K562 (cell line): ENCODE results near the gene RAB2B. TPM values are rescaled to one million over a fixed set of nuclear protein-coding genes. Genes with fewer than 3 reads are reported as not detected.

Source experiments
- CCNT2 ChIP-seq: IDR thresholded peaks from 2 replicates; pipeline ENCODE4 v1.6.1; 2011; ENCODE audit warnings: borderline replicate concordance, low read depth, mild to moderate bottlenecking, moderate library complexity, mixed read lengths, low read length; ENCODE audit not compliant: insufficient read length; ENCODE audit errors: extremely low read depth
- DPF2 ChIP-seq: fragments of 450-650 bp; IDR thresholded peaks from 2 replicates; pipeline ENCODE4 v1.6.1; 2016
- EGR1 ChIP-seq: fragments of 450-650 bp; conservative IDR thresholded peaks from 2 replicates; pipeline ENCODE4 v1.6.1; 2017; ENCODE audit warnings: mild to moderate bottlenecking
- EP400 ChIP-seq: fragments of 450-650 bp; IDR thresholded peaks from 2 replicates; pipeline ENCODE4 v1.6.1; 2017; ENCODE audit warnings: antibody characterized with exemption, mild to moderate bottlenecking, moderate library complexity
- FOXK2 ChIP-seq, 2 experiments: fragments of 450-650 bp; IDR thresholded peaks in 1 of 2; conservative IDR thresholded peaks in 1 of 2; 2 replicates each; pipeline ENCODE4 v1.6.1; 2016; ENCODE audit warnings: low read depth in 2 of 2, mild to moderate bottlenecking in 1 of 2
- POLR2A ChIP-seq: fragments of 450-650 bp; conservative IDR thresholded peaks from 2 replicates; pipeline ENCODE4 v1.6.1; 2016
- RBM14 ChIP-seq: fragments of 200-400 bp; formaldehyde crosslinking; IDR thresholded peaks from 2 replicates; pipeline ENCODE4 v1.6.1; 2018; ENCODE audit warnings: low read depth, mild to moderate bottlenecking, low read length, moderate library complexity, borderline replicate concordance; ENCODE audit not compliant: insufficient read depth
- SUPT5H ChIP-seq: fragments of 450-650 bp; IDR thresholded peaks from 2 replicates; pipeline ENCODE4 v1.6.1; 2016
- TBP ChIP-seq: optimal IDR thresholded peaks from 2 replicates; pipeline ENCODE3; 2011; ENCODE audit warnings: low read depth, low read length, improper control_type of control experiment
- TCF7L2 ChIP-seq: fragments of 150-350 bp; IDR thresholded peaks from 2 replicates; pipeline ENCODE4 v1.6.1; 2016; ENCODE audit warnings: low read depth, mild to moderate bottlenecking, low read length, moderate library complexity
- TRIM24 ChIP-seq, 2 experiments: fragments of 450-650 bp; IDR thresholded peaks; 2 replicates each; pipeline ENCODE4 v1.6.1; 2016
- ZBTB7A ChIP-seq: IDR thresholded peaks from 2 replicates; pipeline ENCODE4 v1.6.1; 2011; ENCODE audit warnings: low read depth, mild to moderate bottlenecking, low read length, moderate library complexity, borderline replicate concordance; ENCODE audit not compliant: control insufficient read depth
- ZNF121 ChIP-seq: sonication (generic); formaldehyde crosslinking; conservative IDR thresholded peaks from 2 replicates; pipeline ENCODE4 v1.8.0; 2022; ENCODE audit warnings: missing genetic modification reagents
- polyA plus RNA-seq, 8 experiments: library from polyadenylated mRNA; depleted of rRNA in 4 of 8; stranded (reverse) in 5 of 8; unstranded in 3 of 8; fragments of >200 nt; fragmentation: Nextera tagmentation in 2 of 8; fragmentation: Illumina TruSeq in 1 of 8; extraction: Ambion mirVana in 2 of 8; extraction: Trizol in 1 of 8; gene quantifications; 2 replicates each; pipeline versions ENCODE4 v1.2.1 to v1.2.3, GENCODE V29; 2011 to 2014; ENCODE audit warnings: inconsistent platforms in 1 of 8, missing spikeins in 1 of 8
- total RNA-seq, 7 experiments: library from RNA; depleted of rRNA in 6 of 7; stranded (reverse); fragments of >200 nt in 6 of 7; fragmentation: Illumina TruSeq in 2 of 7; extraction: Trizol in 2 of 7; gene quantifications; 2 replicates each; pipeline versions ENCODE4 v1.2.1 to v1.2.3, GENCODE V29; 2011 to 2021; ENCODE audit warnings: low replicate concordance in 1 of 7

RAB2B gene
- total and polyA plus RNA-seq, 9 of the 15 experiments (the other 6 are each of a cell fraction or from before 2014, with no cell fraction given): 4.6 to 19.8 (median 9.8) TPM

GRCh38 chr14:21525962-21526671, 49.4 kb upstream of the RAB2B start, which contains the start of gene SALL2 (continued):
- TF ChIP-seq FOXK2 (conservative IDR thresholded peaks at IDR 0.05 in 1 of 2, IDR thresholded peaks at IDR 0.05 in 1 of 2; ENCODE audit: low read depth in 2 of 2): 0 out of 4 replicates have a peak, but pooled peaks of 1 of the 2 experiments have one; percentile 50
- peak in 1 of 2 experiments; percentile 52; a peak in 2 of 4 replicates for TF ChIP-seq TRIM24 (IDR thresholded peaks at IDR 0.05)
- TF ChIP-seq ZNF121 (CRISPR knock-in tag): no peak
- peak; percentile 74 for TF ChIP-seq POLR2A
- 0 out of 2 replicates have a peak, but pooled peaks have one; percentile 15 for TF ChIP-seq DPF2
- TF ChIP-seq RBM14: no peak
- no peak for TF ChIP-seq TBP
- TF ChIP-seq TCF7L2: peak; percentile 37; the same call in 1 of the 2 replicates
- peak; percentile 97 for TF ChIP-seq EGR1
- TF ChIP-seq EP400: peak; percentile 38; the same call in 1 of the 2 replicates
- TF ChIP-seq ZBTB7A: peak; percentile 62; the same call in 1 of the 2 replicates
- peak; percentile 27 for TF ChIP-seq CCNT2
- peak; percentile 68 for TF ChIP-seq SUPT5H
